OCI-LY3 (cell line): ENCODE measurements around the gene MED13L.

Experiments
- CTCF ChIP-seq: fragments of 200-600, 300-600 bp; sonication (generic); IDR thresholded peaks from 2 replicates; pipeline ENCODE4 v1.5.1; 2014; ENCODE audit warnings: antibody characterized with exemption, low read length, low read depth
- EZH2phosphoT487 ChIP-seq: fragments of 200-600 bp; shearing (Covaris generic); IDR thresholded peaks from 2 replicates; pipeline ENCODE4 v1.6.1; 2018; ENCODE audit warnings: antibody characterized with exemption, mixed run types, low read depth

DNA sequence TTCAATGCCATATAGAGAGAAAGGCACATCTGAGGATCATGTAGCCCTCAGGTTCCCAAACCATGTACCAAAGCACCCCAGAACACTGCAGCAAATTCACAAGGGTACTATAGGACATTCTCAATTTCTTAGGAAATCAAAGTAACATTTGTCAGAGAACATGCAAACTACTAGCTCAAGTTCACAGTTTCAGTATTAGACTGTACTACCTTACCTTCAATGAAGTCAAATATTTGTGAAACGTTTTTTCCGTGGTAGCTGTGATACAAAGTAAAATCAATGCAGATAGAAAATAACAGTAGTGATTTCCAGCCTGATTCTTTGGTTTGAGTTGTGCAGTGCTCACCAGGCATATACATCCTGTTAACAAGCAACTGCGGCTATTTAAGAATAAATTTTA, 197.1 kb downstream of the MED13L start:
- TF ChIP-seq CTCF, result no peak
- TF ChIP-seq EZH2phosphoT487, result no peak
